Dedifferentiated amniotic fluid mesenchymal stem cell (primary cell): ENCODE data around the gene TFEB.

ENCODE experiments used
- DNase-seq: peaks from one replicate; pipeline ENCODE4 v3.0.0-alpha.2; 2016; ENCODE audit errors: extremely low spot score

TFEB gene

DNA sequence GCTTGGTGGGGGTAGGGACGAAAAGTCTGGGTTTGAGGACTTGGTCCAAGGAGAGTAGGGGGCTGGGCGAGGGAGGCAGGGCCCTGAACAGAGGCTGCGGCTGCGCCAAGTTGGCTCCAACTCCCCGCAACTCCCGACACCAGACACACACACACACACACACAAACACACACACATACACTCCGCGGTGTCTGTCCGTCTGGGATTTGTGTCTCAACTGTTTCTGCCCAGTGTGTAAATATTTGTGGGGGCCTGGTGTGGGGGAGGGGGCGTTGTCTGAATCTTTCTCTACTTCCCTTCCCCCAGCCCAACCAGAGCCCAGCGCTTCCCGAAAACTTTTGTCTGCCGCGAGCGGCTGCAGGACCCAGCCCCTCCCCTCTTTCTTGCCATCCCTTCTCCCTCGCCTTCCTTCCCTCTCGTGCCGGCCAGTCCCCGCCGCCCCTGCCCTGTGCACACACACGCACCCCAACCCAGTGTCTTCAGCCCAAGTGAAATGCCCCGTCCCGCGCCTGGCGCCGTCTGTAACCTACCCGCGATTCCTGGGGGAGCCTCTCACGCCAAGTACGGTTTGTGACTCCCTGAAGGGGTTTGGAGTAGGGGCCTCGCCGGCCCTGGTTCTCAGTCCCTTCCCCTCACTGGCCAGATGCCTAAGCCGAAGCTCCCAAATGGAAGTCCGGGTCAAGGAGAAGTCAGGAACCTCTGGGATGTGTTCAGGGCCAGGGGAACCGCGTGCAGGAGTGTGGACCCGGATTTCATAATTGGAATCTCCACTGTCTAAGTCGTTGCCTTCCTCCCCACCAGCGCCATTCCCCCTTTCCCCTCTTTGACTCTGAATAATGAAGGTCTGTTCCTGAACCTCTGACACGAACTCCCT is 96.2 kb downstream of the TFEB start:
- no peak for DNase-seq

DNA sequence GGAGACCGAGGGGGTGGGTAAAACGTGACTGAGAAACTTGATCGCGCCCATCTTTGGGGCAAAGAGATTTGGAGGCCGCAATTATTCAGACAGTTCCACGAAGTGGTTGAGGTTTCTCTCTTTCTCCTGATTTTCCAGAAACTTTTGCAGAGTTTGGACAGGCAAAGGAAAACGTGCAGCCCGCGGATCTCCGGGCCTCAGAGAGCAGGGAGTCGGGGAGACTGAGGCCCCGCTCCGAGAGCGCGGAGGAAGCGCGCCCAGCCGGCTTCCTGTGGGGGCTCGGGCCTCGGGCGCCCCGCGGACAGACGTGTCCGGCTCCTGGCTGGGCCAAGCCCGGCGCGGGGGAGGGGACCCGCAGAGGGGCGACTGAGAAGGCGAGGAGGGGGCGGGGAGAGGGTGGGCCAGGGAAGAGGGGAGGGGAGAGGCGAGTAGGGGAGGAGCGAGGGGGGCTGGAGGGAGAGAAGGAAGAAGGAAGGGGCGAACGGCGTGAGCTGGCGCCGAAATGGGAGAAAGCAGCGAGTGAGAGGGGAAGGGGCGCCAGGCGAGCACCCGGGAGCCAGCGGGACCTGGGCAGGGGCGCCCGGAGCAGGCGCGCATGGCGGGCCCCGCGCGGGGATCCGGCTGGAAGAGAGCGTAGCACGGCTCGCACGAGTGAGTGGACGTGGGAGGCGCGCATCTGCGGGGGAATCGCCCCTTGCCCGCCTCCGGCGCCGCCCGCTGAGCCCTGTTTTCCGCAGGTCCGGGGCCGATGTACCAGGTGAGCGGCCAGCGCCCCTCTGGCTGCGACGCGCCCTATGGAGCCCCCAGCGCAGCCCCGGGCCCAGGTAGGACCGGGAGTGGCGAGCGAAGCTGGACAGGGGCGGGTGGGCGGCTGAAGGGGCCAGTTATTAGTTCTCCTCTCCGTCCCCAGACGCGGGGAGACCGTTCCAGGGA is 97.1 kb downstream of the TFEB start, which contains the start of gene MDFI:
MDFI (plus strand) TSS at position 467 of the 933 bp plus-strand sequence; CDS start at position 749, 282 bp downstream.
- no peak for DNase-seq

DNA sequence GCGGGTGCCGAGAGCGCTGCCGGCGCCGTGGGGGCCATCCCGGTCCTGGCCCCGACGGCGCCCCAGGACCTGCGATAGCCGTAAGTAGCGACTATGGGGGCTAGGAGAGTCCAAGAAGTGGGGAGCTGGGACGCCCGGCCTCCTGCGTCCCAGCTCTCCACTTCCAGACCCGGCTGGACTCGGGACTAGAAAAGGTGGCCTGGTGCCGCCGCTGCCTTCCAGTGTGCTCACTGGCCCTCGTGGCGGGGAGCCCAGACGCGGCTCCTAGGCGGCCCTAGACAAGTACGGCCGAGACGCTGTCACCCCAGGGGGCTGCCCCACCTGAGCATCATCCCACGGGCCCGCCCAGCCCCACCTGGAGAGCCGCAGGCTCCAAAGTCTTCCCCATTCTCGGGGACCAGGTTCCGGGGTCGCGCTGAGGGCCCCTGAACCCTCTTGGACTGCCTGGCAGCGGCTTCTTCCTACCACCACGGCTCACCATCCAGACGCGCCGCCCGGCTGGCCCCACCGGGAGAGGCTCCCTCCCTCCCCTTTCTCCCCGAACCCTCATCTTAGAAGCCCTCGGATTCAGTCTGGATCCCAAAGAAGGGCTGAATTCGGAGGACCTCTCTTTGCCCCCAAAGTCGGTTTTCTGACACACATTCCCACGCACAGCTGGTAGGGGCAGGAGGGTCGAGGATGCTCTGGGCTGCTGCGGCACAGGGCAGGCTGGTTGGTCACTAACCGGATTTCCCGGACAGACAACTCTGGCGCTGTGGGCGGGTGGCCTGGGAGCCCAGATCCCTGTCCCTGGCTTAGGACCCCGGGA is 98.0 kb downstream of the TFEB start:
- no peak for DNase-seq

DNA sequence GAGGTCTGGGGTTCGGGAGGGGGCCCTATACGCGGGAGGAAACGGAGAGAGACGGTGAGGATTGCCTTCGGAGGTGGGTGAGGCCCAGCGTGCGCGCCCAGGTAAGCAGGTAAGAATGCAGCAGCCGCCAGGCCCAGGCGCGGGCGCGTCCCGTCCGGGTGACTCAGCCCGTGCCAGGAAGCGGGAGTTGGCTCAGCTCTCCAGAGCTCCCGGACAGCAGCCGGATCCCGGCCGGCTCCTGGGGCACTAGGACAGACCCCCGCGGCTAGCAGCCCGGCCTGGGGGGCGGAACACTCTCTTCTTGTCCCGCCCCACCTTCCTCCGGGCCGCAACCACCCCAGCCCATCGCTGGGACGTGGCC is 98.6 kb downstream of the TFEB start:
- no peak for DNase-seq

DNA sequence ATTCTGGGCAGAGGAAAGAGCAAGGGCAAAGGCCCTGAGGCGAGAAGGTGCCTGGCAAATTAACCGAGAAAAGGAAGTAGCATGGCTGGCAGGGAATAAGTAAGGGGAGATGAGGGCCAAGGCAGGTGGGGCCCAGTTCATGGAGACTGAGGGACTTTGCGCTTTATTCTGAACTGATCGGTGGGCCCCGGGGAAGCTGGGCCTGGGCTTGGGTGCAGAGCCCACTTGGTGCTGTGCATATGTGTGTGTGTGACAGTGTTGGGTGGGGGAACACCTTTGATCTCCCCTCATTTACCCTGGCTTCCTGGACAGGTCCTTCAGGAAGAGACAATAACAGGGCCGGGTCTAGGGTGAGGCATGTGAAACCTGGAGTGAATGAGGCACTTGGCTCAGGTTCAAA is 100.0 kb downstream of the TFEB start:
- no peak for DNase-seq

DNA sequence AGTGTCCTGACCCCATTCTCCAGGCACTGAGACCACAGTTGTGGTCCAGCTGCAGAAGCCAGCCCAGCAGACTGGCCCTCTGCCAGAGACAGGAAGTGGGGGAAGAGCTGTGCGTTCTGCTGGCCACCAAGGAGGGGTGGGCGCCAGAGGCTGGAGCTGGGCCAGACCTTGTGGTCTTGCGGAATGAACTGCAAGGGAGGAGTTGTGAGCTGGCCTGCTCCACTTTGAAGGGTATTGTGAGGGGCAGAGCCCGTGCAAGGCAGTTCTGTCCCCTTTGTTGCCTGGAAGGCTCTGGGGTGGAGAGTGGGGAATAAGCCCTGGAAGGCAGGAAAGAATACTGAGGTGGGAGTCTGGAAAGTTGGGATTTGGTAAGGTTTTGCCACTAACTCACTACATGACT is 100.8 kb downstream of the TFEB start:
- DNase-seq, result no peak
